ENCODE data around the gene ACOD1.
A peak's percentile ranks its signal among the peaks of the same experiment; 100 is the strongest.

ACOD1 gene

DNA sequence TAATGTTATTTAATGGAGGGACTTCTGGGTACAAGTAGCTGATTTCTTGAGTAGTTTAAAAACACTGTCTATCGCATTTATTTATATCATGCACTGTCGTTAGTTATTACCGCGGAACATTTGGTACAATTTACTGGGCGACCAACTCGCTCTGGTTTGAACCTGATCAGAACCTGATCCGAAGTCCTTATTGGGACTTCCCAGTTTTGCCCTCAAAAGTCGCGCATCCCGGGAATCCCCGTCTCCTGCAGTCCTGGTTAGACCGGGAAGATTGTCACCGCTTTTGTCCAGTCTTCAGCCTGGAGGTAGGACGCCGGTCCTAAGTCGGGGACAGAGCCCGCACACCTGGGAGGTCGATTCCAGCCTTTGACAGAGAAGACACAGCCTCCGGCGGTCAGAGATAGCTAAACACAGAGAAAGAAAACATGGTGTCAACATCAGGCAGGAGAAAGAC, 44.3 kb downstream of the ACOD1 start:
- peak; percentile 64 for DNase-seq

DNA sequence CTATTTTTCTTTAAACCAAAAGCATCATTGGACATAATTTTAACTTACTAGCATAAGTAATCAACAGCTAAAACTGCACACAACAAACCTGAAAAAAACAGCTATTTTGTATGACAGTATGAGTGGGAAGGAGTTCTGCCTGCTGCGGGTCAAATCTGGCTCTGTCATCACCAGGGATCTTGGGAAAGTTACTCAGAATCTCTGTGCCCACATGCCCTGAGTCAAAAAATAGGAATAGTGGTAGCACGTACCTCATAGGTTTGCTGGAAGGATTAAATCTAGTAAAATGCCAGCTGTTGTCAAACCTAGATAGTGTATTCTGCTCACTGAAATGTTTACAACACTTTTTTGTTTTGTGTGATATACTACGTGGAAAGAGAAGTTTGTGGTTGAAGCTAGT, 44.7 kb downstream of the ACOD1 start:
- no peak for DNase-seq

DNA sequence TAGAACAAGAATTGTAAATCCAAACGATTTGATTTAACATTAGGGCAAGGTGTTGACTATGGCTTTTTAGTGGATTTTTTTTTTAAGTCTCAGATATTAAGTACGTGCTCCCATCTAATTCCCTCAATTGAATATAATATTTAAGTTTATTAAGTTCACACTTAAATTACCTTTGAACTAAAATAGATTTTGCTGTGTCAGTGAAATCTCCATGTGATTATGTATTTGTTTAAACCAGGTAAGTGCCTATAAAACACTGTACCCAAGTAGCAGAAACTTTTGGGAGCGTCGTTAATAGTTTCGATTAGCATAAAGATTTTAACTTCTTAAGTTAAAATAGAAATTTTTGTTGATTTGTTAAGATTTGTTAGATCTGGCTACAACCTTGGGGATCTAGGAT, 45.2 kb downstream of the ACOD1 start:
- DNase-seq: no peak

DNA sequence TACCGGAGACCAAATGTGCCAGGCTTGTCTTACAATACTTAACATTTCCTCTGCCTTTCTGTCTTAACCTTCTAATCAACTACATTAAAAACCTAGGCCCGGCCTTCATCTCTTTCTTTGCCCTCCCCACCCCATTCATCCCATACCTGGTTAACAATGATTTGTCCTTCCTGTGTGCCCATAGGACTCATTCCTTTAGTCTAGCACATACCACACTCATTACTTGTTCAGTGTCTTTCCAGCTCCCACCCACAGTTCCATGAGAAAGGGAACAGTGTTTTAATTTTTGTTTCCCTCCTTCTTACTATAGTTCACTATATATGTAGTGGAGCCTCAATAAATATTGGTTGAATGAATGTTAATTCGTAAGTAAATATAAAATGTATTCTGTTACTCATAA, 46.0 kb downstream of the ACOD1 start:
- DNase-seq: no peak

DNA sequence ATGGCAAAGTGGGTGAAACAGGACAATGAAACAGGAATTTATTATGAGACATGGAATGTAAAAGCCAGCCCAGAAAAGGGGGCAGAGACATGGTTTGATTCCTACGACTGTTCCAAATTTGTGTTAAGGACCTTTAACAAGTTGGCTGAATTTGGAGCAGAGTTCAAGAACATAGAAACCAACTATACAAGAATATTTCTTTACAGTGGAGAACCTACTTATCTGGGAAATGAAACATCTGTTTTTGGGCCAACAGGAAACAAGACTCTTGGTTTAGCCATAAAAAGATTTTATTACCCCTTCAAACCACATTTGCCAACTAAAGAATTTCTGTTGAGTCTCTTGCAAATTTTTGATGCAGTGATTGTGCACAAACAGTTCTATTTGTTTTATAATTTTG, 52.2 kb downstream of the ACOD1 start:
- DNase-seq: no peak

DNA sequence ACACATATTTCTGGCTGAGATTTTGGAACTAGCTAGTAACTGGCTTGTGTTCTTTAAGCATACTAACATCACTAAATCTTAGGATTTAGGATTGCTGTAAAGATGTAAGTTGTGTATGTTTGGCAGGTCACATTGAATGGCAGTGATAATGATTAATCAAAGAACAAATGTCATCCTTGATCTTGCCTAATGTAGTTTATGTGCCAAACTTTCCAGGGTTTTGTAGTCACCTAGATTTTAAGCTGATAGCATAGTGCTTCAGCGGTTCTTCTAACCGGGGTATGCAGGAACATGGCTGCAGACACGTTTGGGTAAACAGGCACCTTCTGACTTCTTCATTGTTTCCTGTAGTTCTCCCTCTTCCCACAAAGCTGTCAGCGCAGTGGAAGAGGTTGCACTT, 53.2 kb downstream of the ACOD1 start:
- DNase-seq: no peak

DNA sequence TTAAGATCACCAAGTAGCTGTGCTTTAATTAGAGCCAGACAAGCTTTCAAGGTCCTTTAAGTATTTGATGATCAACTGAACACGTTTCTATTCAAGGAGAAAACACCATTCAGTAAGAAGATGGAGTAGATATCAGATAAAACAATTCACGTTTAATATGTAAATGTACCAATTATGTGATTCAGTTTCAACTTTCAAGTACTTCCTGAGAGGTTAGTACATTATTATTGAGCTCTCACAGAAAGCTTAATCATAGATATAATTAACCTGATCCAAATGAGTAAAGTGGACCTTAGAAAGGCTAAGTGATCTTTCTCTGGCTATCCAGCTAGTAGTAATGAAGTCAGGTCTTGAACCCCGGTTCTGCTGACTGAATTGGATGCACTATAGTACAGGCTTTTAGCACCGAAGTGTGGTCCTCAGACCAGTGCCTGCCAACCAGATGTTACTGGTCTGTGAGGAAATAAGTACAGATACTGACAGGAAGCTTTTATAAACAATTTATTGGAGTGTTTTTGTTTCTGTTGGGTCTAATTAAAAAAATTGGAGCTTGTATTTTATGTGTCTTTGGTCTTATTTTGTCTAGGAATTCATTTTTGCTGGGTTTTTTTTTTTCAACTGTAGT, 53.8 kb downstream of the ACOD1 start:
- no peak for DNase-seq

DNA sequence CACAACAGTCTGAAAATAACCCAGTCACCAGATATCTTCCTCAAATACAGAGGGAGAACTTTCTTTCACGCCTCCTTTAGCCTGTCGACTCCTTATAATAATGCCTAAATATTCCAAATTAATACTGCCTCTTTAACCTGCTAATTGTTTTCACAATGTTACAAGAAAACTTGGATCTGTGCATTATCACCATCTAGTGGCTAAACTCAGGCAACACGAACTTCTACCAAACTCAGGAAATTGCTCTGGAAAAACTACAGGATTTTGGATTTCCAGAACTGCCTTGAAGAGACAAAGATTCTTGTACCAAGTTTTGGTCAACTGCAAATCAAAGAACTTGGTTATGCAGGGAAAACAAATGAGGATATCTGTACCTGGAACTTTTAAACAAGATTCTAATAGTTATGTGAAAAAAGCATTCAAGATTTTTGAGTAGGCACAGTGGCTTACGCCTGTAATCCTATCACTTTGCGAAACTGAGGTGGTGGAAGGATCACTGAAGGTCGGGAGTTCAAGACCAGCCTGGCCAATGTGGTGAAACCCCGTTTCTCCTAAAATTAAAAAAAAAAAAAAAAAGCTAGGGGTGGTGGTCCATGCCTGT, 54.4 kb downstream of the ACOD1 start:
- DNase-seq: no peak

Data from activated CD8-positive, alpha-beta memory T cell treated with anti-CD3 and anti-CD28 coated beads, Interleukin-2, amount 50 U/mL, for 48 hours (primary cell).